GM21825 (cell line): ENCODE data around the gene GABPB1.

ENCODE experiments used
- ATAC-seq: cut with Tn5 transposase; IDR thresholded peaks from one replicate; pipeline ENCODE4 v1.9.1; 2021; ENCODE audit warnings: mild to moderate bottlenecking, moderate library complexity; ENCODE audit not compliant: unreplicated experiment

Gene GABPB1

DNA sequence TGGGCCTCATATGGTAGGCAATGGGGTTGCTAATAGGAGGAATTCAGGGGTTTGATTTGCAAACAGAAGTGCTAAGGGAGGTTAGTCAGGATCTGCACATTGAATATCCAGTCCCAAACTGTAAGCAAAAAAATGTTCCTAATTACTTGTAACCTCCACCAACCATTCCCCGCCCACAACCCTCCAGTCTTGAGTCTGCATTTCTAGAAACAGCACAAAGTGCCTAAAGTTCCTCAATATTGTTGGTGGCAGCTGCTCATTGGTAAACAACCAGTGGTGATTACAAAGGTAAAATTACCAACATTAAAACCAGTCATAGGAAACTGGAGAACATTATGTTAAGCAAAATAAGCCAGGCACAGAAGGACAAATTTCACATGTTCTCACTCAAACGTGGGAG lies 108.4 kb downstream of the GABPB1 start:
- ATAC-seq: no peak

DNA sequence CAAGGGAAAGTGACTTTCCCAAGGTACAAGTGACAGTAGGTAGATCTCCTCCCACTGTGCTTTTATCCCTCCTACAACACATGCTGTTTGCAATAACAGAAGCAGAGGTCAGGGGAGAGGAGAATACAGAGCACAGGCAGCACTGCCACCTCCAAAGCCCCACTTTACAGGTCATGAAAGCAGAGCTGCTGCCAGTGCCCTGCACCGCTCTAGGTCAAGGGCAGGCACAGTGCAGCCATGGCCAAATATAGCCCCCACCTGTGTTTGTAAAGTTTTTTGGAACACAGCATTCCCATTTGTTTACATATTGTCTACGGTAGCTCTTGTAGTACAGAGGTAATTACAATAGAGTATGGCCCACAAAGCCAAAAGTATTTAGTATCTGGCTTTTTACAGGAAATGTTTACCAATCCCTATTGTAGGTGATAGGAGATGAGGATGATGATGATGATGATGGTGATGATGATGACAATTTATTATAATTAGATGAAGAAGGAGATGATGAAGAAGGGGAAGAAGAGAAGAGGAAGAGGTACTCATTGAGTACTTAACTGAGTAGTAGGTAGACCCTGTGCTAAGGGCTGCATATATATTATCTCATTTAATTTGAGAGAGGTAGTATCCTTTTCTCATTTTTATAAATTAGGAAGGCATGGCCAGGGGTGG lies 109.9 kb downstream of the GABPB1 start:
- ATAC-seq: no peak

DNA sequence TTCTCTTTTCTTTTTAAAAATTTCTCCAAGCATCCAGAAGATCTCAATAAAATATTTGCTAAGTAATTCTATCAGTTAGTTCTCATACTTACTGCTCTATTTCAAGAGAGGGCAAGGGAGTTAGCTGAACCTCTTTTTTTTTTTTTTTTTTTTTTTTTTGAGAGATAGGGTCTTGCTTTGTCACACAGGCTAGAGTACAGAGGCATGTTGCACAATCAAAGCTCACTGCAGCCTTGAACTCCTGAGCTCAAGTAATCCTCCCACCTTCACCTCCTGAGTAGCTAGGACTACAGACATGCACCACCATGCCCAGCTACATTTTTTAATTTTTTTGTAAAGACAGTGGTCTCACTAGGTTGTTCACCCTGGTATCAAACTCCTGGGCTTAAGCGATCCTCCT lies 110.8 kb downstream of the GABPB1 start:
- no peak for ATAC-seq

DNA sequence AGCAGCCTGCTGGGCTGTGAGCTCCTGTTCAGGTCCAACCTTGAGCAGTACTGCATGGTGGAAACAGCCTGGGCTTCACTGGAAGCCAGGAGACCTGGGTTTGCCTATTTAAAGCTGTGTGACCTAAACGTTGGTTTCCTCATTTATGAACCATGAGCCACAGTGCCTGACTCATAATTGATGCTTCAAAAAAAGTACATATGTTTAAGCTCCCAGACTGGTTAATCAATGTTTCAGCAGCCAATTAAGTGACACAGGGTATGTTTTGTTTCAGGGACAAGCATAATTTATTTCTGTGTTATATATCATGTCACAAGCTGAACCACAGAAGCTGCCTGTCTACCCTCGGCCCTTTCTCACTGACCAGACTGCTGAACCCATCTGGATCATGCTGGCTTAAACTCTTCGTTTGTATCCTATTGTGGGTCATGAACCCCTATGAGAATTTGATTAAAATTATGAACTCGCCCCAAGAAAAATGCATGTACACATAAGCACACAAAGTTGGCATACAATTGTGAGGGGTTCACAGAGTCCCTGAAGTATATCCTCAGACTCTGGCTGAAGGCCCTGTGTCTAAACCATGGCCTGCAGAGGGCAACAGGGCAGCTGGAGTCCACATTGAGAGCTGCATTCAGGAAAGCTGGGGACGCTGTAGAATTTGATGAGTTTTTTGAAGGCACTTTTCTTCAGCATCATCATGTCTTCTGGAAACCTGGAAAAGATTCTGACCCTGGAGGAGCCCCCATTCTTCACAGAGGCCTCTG lies 113.1 kb downstream of the GABPB1 start:
- no peak for ATAC-seq

DNA sequence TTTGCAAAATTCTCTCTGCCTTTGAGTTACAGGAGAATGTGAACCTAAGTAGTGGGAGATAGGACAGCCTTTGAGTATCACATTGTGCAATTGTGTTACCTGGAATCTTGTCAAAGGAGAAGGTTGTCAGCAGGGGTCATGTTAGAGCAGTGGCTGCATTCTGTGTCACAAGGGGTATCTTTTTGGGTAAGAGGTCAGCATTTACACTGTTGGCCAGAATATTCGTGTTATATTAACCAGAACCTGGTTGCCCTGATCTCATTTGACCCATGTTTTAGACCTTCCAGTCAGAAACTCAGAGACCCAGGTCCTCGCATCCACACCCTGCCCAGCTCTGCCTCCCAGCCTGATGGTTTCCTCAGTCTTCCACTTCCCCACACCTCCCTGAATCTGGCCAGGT lies 116.7 kb downstream of the GABPB1 start:
- ATAC-seq: no peak

DNA sequence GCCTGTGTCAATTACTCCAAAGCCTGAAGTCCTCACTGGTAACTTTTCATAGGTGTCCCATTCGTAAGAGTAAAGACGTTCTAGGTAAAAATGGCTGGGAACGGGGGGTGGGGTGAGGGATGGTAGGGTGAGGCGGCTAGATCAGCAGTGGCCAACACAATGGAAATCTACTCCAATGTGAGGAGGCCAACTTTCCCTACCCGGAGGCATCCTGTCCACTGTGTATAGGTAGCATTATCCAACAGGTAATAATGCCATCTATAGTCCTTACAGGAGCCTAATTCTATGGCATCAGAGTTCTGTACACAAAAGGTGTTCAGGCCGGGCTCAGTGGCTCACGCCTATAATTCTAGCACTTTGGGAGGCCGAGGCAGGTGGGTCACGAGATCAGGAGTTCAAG lies 118.6 kb downstream of the GABPB1 start:
- ATAC-seq: no peak

DNA sequence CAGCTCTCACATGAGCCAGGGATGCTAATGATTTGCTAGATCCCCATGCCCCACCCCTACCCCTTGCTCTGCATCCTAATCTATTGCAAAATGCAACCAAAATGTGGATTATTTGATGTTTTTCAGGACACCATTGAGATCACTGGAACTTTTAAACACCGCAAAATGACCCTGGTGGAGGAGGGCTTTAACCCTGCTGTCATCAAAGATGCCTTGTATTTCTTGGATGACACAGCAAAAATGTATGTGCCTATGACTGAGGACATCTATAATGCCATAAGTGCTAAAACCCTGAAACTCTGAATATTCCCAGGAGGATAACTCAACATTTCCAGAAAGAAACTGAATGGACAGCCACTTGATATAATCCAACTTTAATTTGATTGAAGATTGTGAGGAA lies 119.2 kb downstream of the GABPB1 start:
- no peak for ATAC-seq

DNA sequence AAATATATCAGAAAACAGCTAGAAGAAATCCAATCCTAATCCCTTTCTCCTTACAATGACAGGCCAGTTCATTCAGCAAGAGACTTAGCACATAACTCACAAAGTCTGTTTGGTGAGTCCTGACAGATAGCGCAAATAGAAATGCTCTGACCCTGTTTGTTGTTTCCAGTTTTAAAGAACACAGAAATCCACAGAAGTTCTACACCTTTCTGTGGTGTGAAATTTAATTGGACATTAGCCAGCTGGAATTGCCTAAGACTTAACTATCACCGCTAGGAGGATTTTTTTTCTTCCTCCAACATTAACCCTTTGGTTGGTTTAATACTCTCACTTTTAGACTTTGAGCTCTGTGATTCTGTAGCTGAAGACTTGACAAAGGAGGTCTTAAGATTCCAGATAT lies 120.2 kb downstream of the GABPB1 start:
- no peak for ATAC-seq

DNA sequence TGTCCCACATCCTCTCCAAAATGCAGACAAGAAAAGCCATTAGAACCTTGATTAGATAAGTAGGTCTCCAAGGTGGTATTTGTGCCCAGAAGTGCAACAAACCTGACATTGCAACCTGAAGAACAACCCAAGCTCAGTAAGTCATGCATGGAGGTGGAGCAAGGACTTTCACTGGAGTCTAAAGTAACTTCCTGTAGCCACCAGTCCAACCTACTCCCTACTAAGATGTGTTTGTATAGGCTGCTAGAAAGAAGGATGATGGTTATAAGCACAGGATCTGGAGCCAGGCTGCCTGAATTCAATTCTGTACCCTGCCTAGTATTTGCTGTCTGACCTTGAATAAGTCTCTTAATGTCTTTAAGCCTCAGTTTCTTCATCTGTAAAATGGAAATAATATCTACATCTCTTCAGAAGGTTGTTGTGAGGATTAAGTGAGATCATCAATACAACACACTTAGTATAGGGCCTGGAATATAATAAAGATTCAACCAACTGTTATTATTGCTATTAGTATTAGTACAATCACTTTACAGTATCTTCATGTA lies 121.7 kb downstream of the GABPB1 start:
- no peak for ATAC-seq

DNA sequence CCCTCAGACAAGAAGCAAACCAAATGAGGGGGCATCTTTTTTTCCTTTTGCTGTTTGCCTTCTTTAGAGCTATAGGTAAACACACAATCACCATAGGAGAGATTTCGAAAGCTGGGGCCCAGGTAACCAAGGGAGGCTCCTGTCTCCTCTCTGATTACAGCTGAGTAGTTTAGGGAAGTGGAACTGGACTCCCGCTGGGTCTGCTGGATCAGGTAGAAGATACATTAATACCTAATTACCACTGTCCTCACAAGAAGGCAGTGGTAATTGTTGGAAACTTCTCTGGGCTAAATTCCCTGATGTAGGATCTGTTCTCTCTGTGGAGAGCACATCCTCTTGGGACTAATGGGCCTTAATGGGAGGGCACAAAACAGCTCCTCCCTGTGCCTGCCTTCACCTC lies 122.2 kb downstream of the GABPB1 start:
- no peak for ATAC-seq

DNA sequence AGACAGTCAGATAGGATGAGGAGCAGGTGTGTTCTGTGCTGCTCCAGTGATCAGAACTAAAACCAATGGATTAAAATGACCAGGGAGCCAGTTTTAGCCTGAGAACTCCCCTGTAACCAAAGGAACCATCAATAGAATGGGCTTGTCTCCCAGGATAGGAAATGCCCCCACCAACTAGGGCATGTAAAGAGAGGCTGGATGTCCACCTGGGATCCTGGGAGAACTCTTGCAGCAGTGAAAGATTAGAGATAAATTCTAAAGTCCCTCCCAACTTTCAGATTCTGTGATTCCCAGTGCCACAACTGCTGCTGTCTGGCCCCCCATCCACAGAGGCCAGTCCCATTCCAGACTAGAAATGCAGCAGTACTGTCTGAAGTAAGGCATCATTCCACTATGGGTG lies 123.2 kb downstream of the GABPB1 start:
- ATAC-seq: no peak

DNA sequence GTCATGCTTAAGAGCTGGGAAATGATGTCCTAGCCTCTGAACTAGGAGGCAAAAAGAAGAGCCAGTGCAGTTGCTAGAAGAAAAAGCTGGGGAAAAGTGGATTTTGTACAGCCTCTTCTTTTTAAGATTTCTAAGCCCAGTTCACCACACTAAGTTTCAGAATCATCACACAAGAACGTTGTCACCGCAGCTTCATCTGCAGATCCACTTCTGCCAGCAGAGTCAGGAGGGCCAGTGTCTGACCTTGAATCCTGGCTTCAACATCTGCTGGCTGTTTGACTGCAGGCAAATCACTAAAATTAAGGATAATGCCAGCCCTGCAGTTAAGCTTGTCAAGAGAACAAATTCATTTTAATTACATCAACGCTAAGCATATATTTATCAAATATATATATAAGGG lies 125.7 kb downstream of the GABPB1 start:
- no peak for ATAC-seq

DNA sequence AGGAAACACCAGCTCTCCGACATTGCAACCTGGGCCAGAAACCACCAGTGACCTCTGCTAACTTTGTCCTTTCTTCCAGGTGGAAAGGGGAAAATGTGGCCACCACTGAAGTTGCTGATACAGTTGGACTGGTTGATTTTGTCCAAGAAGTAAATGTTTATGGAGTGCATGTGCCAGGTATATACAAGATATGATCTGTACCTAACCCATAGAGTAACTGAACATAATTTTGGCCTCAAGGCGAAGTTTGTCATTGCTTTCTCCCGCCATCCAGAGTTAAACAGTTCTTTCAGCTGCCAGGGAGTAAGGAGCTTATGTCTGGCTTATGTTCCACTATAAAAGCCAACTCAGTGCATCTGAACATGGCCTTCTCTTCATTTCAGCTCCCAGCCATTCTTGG lies 126.1 kb downstream of the GABPB1 start:
- ATAC-seq: no peak

DNA sequence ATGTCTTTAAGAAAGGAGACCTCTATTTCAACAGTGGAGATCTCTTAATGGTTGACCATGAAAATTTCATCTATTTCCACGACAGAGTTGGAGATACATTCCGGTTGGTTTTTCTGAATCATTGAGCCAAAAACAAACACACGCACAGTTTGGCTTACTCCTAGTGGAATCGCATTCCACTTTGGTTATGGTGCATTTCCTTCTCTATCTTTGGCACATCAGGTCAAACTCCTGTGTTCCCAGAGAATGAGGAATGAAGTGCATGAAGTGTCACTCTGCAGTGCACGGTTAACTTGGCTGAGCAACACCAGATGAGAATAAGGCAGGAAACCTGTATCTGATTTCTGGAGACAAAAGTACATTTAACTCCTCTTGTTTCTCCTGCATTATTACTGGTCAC lies 127.9 kb downstream of the GABPB1 start:
- ATAC-seq: no peak

DNA sequence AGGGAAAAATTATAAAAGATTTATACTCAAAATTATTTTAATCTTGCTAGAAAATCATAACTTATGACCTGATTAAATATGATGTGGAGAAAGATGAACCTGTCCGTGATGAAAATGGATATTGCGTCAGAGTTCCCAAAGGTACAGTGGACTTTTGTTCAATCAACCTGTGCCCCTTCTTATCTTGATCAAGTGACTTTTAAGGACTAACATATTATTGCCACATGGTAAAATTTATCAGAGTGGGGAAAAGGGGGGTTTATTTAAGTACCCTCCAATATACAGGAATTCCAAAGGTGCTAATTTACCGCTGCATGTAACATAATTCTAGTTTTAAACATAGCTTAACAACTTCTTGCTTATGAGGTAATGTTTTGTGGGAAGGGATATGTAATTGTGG lies 129.1 kb downstream of the GABPB1 start:
- no peak for ATAC-seq
